Activated T-cell treated with anti-CD3 and anti-CD28 coated beads for 4 hours (primary cell): ENCODE measurements around the gene CCNY.
"Not testable (repeated sequence)": the region's sequence is repeated elsewhere in the genome, so short reads cannot be mapped to it uniquely, and the experiment has no call there.

ENCODE experiments used
- DNase-seq: peaks from one replicate; pipeline ENCODE4 v3.0.0-alpha.2; 2020

CCNY gene

DNA sequence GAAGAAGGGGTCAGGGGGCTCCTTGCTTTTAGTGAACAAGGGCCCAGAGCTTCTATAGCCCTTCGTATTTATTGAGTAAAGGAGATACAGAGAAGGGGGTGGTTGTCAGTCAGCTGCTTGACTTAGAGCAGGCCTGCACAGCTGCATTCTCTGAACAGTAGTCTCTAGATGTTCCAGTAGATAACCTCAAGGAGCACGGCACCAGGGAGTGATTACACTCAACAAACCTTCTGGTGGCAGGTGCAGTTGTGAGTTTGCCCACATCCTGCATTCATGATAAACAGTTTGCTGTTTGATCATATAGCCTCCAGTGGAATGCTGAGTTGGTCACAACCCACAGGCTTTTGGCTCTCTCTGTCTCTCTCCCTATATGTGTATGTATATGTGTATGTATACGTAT lies 198.8 kb downstream of the CCNY start:
- DNase-seq, result no peak

DNA sequence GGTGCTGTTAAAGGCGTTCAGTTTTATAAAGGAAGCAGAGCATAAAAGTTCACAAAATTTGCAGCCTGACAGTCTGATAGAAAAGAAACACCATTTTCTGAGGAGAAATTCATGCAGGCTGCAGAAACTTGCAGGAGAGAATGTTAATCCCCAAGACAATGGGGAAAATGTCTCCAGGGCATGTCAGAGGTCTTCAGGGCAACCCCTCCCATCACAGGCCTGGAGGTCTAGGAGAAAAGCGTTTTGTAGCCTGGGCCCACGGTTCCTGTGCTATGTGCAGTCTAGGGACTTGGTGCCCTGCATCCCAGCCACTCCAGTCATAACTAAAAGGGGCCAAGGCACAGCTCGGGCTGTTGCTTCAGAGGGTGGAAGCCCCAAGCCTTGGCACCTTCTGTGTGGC lies 200.5 kb downstream of the CCNY start:
- no peak for DNase-seq

DNA sequence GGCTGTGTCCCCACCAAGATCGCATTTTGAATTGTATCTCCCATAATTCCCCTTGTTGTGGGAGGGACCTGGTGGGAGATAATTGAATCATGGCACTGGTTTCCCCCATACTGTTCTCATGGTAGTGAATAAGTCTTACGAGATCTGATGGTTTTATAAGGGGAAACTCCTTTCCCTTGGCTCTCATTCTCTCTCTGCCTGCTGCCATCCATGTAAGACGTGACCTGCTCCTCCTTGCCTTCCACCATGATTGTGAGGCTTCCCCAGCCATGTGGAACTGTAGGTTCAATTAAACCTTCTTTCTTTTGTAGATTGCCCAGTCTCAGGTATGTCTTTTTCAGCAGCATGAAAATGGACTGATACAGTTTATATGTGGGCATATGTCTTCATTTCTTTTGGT lies 201.6 kb downstream of the CCNY start:
- not testable (repeated sequence) for DNase-seq

DNA sequence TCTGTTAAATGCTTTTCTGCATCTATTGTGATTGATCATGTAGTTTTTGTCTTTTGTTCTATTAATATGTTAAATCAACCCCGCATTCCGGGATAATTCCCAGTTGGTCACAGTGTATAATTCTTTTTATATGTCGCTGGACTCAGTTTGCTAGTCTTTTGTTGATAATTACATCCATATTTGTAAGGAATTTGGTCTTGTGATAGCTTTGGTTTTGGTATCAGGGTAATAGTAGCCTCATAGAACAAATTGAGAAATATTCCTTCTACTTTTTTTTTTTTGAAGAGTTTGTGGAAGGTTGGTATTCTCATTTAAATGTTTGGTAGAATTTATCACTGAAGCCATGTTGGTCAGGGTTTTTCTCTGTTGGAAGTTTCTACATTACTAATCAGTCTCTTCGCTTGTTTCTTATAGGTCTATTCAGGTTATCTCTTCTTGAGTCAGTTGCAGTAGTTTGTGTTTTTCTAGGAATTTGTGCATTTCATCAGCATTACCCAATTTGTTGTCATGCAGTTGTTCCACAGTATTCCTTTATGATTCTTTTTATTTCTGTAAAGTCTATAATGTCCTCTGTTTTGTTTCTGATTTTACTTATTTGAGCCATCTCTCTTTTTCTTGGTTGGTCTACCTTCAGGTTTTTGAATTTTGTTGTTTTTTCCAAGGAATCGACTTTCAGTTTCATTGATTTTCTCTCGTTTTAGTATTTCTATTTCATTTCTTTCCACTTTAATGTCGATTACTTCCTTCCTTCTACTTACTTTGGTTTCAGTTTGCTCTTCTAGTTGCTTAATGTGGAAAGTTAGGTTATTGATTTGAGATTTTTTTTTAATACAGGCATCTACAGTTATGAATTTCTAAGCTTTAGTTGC lies 204.2 kb downstream of the CCNY start:
- DNase-seq, result no peak

DNA sequence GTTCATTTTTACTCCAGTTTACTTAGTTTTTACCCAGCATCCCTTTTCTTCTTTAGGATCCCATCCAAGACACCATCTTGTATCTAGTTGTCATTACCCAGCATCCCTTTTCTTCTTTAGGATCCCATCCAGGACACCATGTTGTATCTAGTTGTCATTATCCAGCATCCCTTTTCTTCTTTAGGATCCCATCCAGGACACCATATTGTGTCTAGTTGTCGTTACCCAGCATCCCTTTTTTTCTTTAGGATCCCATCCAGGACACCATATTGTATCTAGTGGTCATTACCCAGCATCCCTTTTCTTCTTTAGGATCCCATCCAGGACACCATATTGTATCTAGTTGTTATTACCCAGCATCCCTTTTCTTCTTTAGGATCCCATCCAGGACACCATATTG lies 205.4 kb downstream of the CCNY start:
- no peak for DNase-seq

DNA sequence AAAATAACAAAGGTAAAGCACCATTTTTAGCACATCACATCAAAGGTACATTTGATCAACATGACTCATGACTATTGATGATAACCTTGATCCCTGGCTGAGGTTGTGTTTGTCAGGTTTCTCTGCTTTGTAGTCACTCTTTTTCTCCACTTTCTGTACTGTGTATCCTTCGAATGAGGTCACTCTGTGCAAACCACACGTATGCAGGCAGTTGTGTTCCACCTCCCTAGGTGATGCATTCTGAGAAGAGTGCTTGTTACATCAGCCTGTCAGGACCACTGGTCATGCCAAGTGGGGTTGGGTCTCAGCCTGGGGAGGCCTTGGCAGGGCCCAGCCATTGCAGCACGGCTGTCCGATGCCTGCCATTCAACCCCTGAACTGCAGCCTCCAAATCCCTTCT lies 206.0 kb downstream of the CCNY start:
- DNase-seq, result no peak

DNA sequence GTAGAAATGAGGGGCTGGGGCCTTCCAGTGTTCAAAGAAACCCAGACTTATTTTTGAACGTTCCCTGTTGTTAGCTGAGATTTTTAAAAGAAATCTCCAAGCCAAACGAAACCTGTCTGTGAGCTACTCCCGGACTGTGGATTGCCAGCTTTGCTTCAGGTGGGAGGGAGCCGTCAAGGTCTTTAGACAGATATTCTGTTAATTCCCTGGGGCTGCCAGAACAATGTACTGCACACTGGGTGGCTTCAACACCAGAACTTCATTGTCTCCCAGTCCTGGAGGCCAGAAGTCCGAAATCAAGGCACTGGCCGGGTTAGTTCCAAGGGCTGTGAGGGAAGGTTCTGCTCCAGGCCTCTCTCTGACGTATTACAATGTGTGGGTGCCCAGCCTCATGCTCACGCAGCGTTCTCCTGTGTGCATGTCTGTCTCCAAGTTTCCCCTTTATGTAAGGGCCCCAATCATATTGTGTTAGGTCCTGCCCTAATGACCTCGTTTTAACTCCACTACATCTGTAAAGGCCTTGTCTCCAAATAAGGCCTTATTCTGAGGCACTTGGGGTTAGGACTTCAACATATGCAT lies 208.9 kb downstream of the CCNY start:
- DNase-seq, result no peak

DNA sequence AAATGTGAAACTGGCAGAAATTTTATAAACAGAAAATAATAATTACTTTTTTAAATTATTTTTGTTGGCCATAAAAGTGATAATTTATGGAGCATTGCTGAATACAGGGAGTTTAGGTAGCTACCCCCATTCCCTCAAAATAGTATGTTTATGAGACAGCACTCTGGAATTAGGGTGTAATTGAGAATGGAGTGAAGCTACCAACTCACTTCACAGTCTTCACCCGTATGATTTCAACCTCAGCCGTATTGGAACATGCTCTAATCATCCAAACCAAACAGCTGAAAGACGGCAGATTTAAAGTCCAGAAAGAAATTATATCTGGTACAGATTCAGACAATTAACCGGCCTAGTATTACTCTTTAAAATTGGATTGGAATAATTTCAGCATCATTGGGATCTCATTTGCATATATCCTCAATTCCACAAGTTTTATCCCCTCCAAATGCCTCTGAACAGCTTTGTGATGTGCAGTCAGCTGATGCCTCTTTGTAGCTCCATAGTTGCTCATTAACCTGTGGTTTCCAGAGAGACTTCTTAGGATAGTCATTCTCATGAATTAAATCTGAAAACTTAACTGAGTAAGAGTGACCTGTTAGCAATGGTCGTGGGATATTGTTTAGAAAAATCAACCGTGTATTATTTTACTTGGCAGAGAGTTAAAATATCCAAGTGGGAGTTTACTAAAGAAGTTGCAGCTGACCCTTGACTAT lies 209.7 kb downstream of the CCNY start:
- DNase-seq, result no peak

DNA sequence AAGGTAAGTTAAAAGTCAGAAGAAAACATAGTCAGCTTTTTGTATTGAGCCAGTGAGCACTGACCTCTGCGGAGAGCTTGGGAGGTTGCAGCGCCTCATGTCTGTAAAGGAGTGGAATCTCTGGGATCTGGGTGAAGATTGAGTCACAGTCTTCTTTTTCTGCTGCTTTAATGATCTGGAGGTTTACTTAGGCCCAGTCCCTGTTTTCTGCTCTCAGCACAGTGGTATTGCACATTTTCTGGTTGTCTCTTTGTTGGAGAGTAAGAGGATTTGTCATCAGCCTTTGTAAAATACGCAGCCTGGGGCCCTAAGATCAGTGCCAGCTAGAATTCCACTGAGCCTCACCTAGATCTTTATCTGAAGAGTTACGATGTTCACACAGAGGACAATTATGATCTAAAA lies 210.5 kb downstream of the CCNY start:
- DNase-seq, result no peak

DNA sequence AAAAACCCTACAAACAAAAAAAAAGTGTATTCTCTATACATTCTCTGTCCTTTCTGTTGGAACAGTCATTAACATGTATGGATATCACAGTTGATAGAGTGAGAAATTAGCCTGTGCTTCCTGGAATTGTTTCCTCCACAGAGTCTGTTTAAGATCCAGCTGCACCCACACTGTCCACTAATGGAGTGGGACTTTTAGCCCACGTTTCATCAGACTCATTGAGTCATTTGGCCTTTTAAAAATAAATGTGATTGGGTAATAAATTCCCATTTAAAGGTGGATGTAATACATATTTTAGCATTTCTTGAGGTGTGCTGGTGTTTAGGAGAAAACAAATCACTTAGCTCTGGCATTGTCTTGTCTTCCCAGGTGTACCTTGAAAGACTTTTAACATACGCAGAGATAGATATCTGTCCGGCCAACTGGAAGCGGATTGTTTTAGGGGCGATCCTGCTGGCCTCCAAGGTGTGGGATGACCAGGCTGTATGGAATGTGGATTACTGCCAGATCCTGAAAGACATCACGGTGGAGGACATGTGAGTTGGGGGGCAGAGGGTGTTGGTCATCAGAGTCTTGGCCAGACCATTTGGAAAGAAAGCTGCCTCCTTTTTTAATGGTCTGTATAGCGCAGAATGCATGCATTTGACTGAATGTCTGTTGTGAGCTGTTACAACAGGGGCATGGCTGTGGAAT lies 216.5 kb downstream of the CCNY start:
- no peak for DNase-seq

DNA sequence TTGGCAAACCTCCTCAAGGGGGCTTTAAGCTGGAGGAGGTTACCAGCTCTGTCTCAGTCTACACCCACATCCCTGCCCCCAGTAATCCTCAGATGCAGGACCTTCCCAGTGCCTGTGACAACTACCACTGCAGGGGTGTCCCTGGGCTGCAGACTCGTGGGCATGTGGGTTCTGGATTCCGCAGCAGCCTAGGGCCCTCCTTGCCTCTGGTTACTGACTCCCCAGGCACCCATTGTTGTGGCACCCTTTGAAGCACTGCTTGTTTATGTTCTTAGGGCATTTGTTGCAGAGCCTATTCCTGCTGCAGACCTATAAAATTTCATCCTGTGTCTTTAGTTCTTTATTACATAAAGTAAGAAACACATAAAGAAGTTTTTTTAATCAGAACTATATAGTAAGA lies 217.7 kb downstream of the CCNY start:
- DNase-seq, result no peak

DNA sequence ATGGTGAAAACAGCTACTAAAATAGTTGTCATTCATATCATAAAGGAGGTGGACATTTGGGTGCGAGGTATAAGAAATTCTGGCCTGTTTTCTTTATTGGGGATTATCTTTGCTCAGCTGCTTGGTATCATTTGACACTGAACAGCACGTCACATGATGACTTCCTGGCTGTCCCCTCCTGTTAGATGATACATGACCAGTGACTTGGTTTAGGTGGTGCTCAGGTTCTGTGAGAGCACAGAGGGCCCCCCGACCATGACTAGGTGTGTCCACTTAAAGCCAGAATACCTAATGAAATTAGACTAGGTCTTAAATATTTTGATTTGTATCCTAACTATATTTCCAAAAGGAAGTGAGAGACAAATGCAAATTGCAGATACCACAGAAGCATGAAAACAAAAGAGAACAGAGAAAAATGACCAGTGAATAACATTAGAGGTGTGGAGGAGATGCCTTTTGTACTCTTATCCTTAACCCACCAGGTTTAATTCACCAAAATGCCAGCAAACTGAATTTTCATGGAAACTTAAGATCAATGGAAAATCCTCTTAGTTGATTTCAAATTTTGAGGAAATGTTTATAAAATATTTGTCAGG lies 218.2 kb downstream of the CCNY start:
- DNase-seq, result no peak

DNA sequence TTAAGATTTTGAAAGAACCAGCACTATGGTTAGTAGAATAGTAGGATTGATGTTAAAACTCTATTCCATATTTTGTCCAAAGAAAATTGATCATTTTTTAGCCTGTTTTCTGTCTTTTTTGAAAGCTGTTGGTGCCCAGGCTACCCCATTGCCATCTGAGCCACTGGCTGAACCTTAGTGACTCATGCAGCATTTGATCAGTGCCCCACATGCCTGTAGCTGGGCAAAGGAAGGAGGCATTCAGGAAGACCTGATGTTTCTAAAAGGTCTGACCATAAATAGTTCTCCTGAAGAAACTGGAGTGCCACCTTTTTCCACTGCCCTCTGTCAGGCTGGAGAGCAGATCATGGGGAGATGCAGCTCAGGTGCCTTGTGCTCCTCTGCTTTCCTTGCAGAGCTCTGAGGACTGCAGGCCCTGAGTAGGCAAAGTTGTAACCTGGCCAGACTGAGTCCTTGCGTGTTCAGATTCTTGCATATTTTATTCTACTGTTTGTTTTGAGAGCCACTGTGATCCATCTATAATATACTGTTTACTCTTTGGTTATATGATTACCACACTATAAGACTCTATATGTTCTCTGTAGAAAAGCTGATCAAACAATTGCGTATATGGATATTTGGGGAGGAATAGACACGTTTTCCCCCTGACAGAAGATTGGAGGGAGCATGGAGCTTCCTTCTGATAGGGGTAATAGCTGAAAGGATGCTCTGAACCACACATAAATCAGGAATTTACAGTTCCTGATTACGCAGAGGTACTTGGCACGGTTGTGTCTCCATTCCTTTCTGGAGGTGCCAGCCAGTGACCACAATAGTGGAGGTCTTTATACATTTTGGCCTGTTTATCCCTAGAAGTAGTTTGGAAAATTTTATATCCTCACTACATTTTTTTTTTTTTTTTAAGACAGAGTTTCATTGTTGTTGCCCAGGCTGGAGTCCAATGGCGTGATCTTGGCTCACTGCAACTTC lies 219.9 kb downstream of the CCNY start:
- no peak for DNase-seq

DNA sequence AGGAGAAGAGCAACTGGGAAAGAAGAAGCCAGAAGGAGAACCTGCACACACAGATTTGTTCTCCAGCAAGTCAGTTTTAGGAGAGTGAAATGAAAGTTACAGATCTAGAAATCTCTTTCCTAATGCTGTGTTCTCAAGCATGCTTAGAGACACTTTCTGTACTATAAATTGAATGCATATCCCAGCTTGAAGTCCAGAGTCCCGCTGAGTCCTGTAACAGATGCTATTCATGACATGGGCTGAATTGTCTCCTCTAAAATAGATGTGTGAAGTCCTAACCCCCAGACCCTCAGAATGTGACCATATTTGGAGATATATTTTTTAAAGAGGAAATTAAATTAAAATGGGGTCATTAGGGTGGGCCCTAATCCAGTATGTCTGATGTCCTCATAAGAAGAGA lies 222.0 kb downstream of the CCNY start:
- DNase-seq, result no peak

DNA sequence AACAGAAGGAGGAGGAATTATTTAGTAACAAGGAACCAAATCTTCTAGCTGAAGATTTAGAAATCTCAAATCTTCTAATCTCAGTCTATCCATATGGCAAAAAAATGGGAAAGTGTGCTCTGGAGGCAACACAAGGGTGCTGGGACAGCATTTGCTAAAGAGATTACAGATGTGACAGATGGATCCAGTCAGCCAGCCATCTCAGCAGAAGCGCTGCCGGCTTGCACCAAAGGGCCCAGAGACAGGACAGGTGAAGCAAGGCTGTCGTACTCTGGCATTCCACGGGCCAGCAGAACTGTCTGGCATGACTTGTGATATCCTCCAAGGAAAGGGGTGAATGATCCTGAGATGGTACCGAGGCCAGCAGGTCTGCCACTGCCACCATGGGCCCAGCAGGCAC lies 223.1 kb downstream of the CCNY start:
- DNase-seq, result no peak

DNA sequence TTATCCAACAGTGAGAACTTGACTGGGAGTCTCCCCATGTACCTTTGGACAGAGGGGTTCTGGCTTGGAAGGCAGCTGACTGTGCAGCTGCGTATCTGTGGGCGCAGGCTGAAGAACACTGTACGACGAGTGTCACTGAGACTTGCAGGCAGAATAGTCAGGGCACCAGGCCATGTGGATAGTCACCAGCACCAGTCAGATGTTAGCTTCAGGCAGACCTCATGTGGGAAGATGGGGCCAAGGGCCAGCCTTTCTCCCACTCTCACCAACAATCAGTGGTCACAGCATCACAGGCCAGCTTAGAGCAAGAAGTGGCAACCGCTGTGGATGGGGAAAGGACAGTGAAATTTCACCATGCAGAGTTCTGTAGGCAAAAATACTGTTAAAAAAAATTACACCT lies 225.4 kb downstream of the CCNY start:
- no peak for DNase-seq

DNA sequence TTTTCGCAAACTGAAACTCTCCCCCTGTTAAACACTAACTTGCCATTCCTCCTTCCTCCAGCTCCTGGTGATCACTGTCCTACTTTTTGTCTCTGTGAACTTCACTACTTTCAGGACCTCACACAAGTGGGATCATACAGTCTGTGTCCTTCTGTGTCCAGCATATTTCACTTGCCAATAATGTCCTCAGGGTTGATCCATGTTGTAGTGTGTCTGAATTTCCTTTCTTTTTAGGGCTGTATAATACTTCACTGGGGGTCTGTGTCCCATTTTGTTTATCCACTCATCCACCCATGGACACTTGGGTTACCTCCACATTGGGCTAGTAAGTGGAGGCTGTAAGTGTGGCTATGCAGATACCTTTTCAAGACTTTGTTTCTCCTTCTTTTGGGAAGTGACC lies 226.1 kb downstream of the CCNY start:
- DNase-seq, result no peak

DNA sequence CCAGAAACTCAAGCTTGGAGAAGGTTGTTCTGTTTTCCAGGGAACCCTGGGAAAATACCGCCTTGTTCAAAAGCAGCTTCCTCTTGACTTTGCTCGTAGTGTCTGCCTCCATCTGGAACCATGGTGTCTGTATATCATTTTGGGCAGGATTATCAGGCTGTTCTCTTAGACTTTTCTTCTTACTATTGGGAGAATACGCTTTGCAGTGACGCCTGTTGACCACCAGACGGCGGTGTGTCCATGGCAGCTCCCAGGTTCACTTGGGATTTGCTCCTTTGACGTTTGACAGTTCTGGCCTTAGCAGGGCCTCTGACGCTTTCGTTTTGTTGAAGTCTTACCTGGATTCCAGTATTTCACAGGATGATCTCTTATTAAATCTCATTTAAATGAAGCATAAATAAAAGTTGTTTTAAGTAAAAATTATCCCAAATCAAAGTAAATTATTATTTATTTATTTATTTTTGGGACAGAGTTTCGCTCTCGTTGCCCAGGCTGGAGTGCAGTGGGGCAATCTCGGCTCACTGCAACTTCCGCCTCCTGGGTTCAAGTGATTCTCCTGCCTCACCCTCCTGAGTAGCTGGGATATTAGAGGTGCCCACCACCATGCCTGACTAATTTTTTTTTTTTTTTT lies 227.1 kb downstream of the CCNY start:
- DNase-seq, result peak; percentile 14

DNA sequence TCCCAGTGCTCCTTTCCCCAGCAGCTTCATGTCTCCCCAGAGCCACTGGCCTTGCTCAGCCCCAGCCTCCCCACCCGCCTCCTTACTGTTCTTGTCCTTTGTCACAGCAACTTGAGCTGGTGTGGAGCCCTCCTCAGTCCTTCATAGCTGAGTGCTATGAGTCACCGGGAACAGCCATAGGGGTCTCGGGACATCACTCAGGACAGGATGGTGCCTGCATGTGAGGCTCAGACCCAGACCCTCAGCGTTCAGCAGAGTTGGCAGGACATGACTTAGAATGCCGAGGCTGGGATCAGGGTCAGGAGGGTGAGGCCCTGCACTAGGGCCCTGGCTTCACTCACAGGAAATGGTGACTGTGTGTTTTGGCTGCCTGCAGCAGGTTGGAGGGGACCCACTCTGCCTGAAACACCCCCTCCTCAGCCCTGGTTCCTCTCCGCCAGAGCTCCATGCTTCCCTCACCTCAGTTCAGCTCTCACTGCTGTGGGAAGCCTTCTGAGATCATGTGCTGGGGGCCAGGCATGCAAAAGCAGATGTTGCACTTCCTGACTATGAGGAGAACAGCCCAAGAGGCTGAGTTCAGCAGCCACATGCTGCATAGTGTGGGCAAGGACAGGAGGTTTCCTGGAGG lies 228.1 kb downstream of the CCNY start:
- no peak for DNase-seq

DNA sequence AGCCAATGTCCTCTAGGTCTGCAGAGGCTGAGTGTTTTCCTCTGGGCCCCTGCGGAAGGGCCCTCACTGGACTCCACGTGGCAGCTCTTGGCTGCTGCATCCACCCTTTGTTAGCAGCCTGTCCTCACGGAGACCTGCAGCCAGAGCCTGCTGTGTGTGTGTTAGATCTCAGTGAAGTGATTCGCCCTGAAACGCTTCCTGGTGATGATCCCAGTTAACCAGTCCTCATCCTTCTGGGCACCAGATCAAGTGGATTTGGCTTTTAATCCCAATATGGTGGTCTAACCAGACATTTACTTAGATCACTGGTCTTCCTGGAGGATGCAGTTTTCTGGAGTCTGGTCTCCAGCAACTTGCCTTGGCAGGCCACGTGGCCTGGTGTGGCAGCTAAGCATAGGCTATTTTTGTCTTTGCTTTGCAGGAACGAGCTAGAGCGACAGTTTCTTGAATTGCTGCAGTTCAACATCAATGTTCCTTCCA lies 229.3 kb downstream of the CCNY start:
- DNase-seq, result no peak

DNA sequence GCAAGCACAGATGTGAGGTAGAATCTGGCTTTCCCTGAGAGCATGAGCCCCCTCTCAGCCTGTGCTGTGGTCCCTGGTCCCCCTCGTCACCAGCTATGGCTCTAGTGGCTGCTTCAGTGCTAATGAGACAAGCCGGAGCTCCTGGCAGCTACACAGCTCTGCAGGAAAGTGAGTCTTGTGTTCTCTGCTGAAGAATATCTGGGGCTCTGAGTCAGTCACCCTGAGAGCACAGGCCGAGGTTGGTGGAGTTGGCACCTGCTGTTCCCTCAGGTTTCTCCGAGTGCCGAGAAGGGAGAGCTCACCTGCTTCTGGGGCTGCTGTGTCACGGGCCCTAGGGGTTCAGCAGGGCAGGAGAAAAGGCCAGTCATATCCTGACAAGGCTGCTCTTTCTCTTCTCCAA lies 231.6 kb downstream of the CCNY start:
- DNase-seq, result no peak
